Right lobe of liver (tissue), 6 donors: ENCODE results near the gene GEMIN4. TPM values are rescaled to one million over a fixed set of nuclear protein-coding genes. Genes with fewer than 3 reads are reported as not detected.
"Not testable (repeated sequence)": the region's sequence is repeated elsewhere in the genome, so short reads cannot be mapped to it uniquely, and the experiment has no call there.

ENCODE experiments used
- ATAC-seq, 4 donors: fragments of 200-7000 bp; cut with Tn5 transposase; one replicate each; pipeline ENCODE4 v1.9.1; 2020; ENCODE audit warnings: mild to moderate bottlenecking in 4 of 4, moderate library complexity in 4 of 4
- DNase-seq, 3 donors: peaks; one replicate each; pipeline ENCODE4 v3.0.0-alpha.2; 2020
- H3K27ac ChIP-seq, 3 donors: fragments of 200-600 bp; one replicate each; pipeline ENCODE4 v1.8.0; 2022
- H3K27me3 ChIP-seq, 2 donors: fragments of 200-600 bp; one replicate each; pipeline ENCODE4 v1.8.0; 2022
- H3K36me3 ChIP-seq, 4 donors: fragments of 200-600 bp; sonication (generic) in 1 of 4; one replicate each; pipeline versions ENCODE4 v1.5.1 to v1.8.0; 2017 to 2022; ENCODE audit warnings: control low read depth in 1 of 4
- H3K4me1 ChIP-seq, 4 donors: fragments of 200-600 bp; sonication (generic) in 1 of 4; one replicate each; pipeline versions ENCODE4 v1.5.1 to v1.8.0; 2017 to 2022; ENCODE audit warnings: control low read depth in 1 of 4
- H3K4me3 ChIP-seq, 3 donors: fragments of 200-600 bp; one replicate each; pipeline ENCODE4 v1.8.0; 2022
- H3K9me3 ChIP-seq, 4 donors: fragments of 200-600 bp; sonication (generic) in 1 of 4; one replicate each; pipeline versions ENCODE4 v1.5.1 to v1.8.0; 2017 to 2022; ENCODE audit warnings: control low read depth in 1 of 4
- POLR2A ChIP-seq: fragments of 450-650 bp; IDR thresholded peaks from one replicate; pipeline ENCODE4 v1.6.1; 2017; ENCODE audit warnings: antibody characterized with exemption, mild to moderate bottlenecking
- WGBS: methylation state at CpG from one replicate; pipeline ENCODE4 v1.1.6; 2018; ENCODE audit warnings: low coverage, low lambda C conversion rate; ENCODE audit not compliant: insufficient coverage; ENCODE audit errors: missing lambda C conversion rate; 5-methylcytosine and 5-hydroxymethylcytosine counted together
- intact Hi-C, 2 donors: fragments of 100-400 bp; cut with DNase I; formaldehyde crosslinking; loops; one replicate each; pipeline versions ENCODE4 v1.11.2 to v1.14.1; 2022
- total RNA-seq, 6 experiments: library from RNA; depleted of rRNA in 2 of 6; stranded (reverse); fragments of >200 nt in 2 of 6; fragmentation: NEBNext Ultra II Directional in 3 of 6; extraction: Animal tissue kit (Norgen Biotek cat#: 25700) in 3 of 6; gene quantifications; one replicate each; pipeline versions ENCODE4 v1.1.0 to v1.2.4, GENCODE V29; 2016 to 2023
- TF ChIP-seq, protein P1 (sequence below), 4 donors: fragments of 200-600 bp in 3 of 4; fragments of 450-650 bp in 1 of 4; IDR thresholded peaks; one replicate each; pipeline versions ENCODE4 v1.5.1 to v1.8.0; 2016 to 2022; ENCODE audit warnings: antibody characterized with exemption in 4 of 4, mild to moderate bottlenecking in 2 of 4
- donor health status: DM: no; HTN: yes; CAD: no.
- donor health status: DM: no; HTN: no; CAD: no.
- donor health status: DM: no; HTN: no; CAD: no.
- donor health status: DM: no; HTN: yes; CAD: no.
- donor health status: DM: no; HTN: yes; CAD: no.

The GEMIN4 gene
- total RNA-seq, 6 experiments from 2014 or later = 7.1 to 10.1 (median 8.0) TPM

DNA sequence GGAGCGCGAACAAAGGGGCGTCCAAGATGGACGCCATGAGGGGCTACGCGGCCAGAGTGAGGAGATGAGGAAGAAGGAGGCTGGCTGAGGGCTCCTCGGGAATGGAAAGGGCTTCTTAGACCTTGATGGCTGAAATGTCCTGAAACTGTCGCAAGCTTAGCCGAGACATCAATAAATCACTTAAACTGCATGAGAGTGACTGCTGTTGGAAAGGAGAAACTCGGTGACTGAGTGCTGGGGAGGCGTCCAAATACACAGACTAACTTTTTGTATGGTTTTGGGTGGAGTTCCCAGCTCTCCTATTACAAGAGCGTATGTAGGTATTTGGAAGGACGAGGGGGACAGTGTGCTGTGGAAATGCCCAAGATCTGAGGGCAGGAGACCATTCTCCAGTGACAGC lies 1.4 kb upstream of the GEMIN4 start:
- H3K4me3 ChIP-seq = no peak overlapping the region
- WGBS = 74% methylated on average over 9 of the region's 13 CpGs
- no peaks in the 10 kb centered on the region for H3K9me3 ChIP-seq
- intact Hi-C loops = no loop called here
- no peak overlapping the region for H3K27ac ChIP-seq
- TF ChIP-seq, protein P1, sequence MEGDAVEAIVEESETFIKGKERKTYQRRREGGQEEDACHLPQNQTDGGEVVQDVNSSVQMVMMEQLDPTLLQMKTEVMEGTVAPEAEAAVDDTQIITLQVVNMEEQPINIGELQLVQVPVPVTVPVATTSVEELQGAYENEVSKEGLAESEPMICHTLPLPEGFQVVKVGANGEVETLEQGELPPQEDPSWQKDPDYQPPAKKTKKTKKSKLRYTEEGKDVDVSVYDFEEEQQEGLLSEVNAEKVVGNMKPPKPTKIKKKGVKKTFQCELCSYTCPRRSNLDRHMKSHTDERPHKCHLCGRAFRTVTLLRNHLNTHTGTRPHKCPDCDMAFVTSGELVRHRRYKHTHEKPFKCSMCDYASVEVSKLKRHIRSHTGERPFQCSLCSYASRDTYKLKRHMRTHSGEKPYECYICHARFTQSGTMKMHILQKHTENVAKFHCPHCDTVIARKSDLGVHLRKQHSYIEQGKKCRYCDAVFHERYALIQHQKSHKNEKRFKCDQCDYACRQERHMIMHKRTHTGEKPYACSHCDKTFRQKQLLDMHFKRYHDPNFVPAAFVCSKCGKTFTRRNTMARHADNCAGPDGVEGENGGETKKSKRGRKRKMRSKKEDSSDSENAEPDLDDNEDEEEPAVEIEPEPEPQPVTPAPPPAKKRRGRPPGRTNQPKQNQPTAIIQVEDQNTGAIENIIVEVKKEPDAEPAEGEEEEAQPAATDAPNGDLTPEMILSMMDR (IDR thresholded peaks at IDR 0.05) = no peak
- TF ChIP-seq POLR2A = no peak
- ATAC-seq (no peak), DNase-seq (no peak)
- peaks cover 0 to 12% (median 4%) of the 10 kb centered on the region in 4 donors for H3K4me1 ChIP-seq
- H3K27me3 ChIP-seq = no peaks in the 10 kb centered on the region
- H3K36me3 ChIP-seq = peaks cover 0 to 4% (median 0%) of the 10 kb centered on the region in 4 donors

DNA sequence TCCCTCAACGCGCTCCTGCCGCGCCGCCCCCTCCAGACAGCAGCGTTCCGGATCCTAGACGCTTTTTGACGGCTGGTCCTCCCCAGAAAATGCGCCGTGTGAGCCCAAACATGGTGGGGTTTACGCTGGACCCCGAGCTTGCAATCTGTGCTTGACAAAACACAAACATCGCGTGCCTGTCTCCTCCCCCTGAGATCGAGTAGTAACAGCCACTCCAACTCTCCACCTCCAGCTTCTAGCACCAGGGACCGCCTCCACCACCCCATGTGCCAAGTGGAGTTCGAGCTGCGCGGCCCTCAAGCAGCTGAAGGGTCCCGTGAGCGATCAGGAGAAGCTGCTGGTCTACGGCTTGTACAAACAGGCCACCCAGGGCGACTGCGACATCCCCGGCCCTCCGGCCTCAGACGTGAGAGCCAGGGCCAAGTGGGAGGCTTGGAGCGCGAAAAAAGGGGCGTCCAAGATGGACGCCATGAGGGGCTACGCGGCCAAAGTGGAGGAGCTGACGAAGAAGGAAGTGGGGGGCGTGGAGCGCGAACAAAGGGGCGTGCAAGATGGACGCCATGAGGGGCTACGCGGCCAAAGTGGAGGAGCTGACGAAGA lies 656 bp upstream of the GEMIN4 start:
- DNase-seq = peak; percentile 71 to 85 (median 83)
- H3K9me3 ChIP-seq = no peaks in the 10 kb centered on the region
- TF ChIP-seq, protein P1 (IDR thresholded peaks at IDR 0.05) = no peak
- TF ChIP-seq POLR2A = no peak
- intact Hi-C loops = no loop called here
- H3K36me3 ChIP-seq = peaks cover 0 to 2% (median under 1%) of the 10 kb centered on the region in 4 donors
- 36% methylated on average over 24 of the region's 43 CpGs for WGBS
- H3K4me1 ChIP-seq = peaks cover 0 to 12% (median 4%) of the 10 kb centered on the region in 4 donors
- H3K4me3 ChIP-seq = peak overlapping the region; percentile 74 to 84 (median 83)
- H3K27me3 ChIP-seq = no peaks in the 10 kb centered on the region
- H3K27ac ChIP-seq = peak overlapping the region; percentile 55 to 71 (median 59)
- peak; percentile 72 to 85 (median 82) for ATAC-seq

GRCh38 chr17:751269-752001 lies 629 bp downstream of the GEMIN4 start:
- no peaks in the 10 kb centered on the region for H3K9me3 ChIP-seq
- ATAC-seq = peak in 3 of 4 donors; percentile 2 to 9 (median 7)
- H3K27ac ChIP-seq = peak overlapping the region; percentile 45 to 59 (median 55)
- H3K36me3 ChIP-seq = peaks cover 0 to 10% (median 4%) of the 10 kb centered on the region in 4 donors
- intact Hi-C loops = no loop called here
- TF ChIP-seq, protein P1 (IDR thresholded peaks at IDR 0.05) = no peak
- no peak for TF ChIP-seq POLR2A
- DNase-seq = peak in 2 of 3 donors; percentile 43 to 62
- 9% methylated on average over 5 of the region's 49 CpGs for WGBS
- peaks cover 0 to 12% (median 4%) of the 10 kb centered on the region in 4 donors for H3K4me1 ChIP-seq
- H3K4me3 ChIP-seq = peak overlapping the region; percentile 74 to 84 (median 83)
- H3K27me3 ChIP-seq = no peaks in the 10 kb centered on the region

GRCh38 chr17:750431-751037 lies 1.5 kb downstream of the GEMIN4 start:
- TF ChIP-seq, protein P1 (IDR thresholded peaks at IDR 0.05) = no peak
- no peak for TF ChIP-seq POLR2A
- DNase-seq (no peak), ATAC-seq (no peak)
- no peaks in the 10 kb centered on the region for H3K27me3 ChIP-seq
- H3K27ac ChIP-seq = no peak overlapping the region
- H3K9me3 ChIP-seq = no peaks in the 10 kb centered on the region
- no peak overlapping the region for H3K4me3 ChIP-seq
- H3K4me1 ChIP-seq = peaks cover 0 to 12% (median 4%) of the 10 kb centered on the region in 4 donors
- peaks cover 0 to 10% (median 4%) of the 10 kb centered on the region in 4 donors for H3K36me3 ChIP-seq
- intact Hi-C loops = no loop called here
- 70% methylated on average over 3 of the region's 8 CpGs for WGBS

DNA sequence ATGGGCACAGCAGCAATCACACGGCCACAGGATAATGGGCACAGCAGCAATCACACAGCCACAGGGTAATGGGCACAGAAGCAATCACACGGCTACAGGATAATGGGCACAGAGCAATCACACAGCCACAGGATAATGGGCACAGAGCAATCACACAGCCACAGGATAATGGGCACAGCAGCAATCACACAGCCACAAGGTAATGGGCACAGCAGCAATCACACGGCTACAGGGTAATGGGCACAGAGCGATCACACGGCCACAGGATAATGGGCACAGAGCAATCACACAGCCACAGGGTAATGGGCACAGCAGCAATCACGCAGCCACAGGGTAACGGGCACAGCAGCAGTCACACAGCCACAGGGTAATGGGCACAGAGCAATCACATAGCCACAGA lies 2.7 kb downstream of the GEMIN4 start:
- ATAC-seq, H3K9me3 ChIP-seq, H3K4me3 ChIP-seq, DNase-seq, intact Hi-C loops, H3K27me3 ChIP-seq, H3K27ac ChIP-seq: not testable (repeated sequence)
- WGBS = no CpG with 5 or more reads among the region's 7 CpGs
- Histone ChIP-seq H3K4me1 (peaks cover 0 to 12% (median 5%) of the 10 kb centered on the region in 4 donors), H3K36me3 (peaks cover 0 to 10% (median 5%) of the 10 kb centered on the region in 4 donors)

DNA sequence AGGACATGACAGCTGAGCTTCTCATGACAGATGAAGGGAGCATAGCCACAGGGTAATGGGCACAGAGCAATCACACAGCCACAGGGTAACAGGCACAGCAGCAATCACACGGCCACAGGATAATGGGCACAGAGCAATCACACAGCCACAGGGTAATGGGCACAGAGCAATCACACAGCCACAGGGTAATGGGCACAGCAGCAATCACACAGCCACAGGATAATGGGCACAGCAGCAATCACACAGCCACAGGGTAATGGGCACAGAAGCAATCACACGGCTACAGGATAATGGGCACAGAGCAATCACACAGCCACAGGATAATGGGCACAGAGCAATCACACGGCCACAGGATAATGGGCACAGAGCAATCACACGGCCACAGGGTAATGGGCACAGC lies 3.5 kb downstream of the GEMIN4 start:
- ATAC-seq, DNase-seq, intact Hi-C loops, H3K27ac ChIP-seq, H3K4me3 ChIP-seq, H3K9me3 ChIP-seq, H3K27me3 ChIP-seq: not testable (repeated sequence)
- no CpG with 5 or more reads among the region's 4 CpGs for WGBS
- peaks cover 0 to 10% (median 6%) of the 10 kb centered on the region in 4 donors for H3K36me3 ChIP-seq
- peaks cover 0 to 12% (median 5%) of the 10 kb centered on the region in 4 donors for H3K4me1 ChIP-seq
